HEK293 (cell line): ENCODE data around the gene MGAT4A.

Source experiments
- KLF8 ChIP-seq: fragments of 450-650 bp; formaldehyde crosslinking; IDR thresholded peaks from 2 replicates; pipeline ENCODE4 v1.5.1; 2016; ENCODE audit warnings: missing biosample characterization, missing genetic modification characterization
- SETDB1 ChIP-seq: IDR thresholded peaks from one replicate; pipeline ENCODE4 v1.6.1; 2017; ENCODE audit warnings: mild to moderate bottlenecking, low read length, moderate library complexity, mixed read lengths; ENCODE audit not compliant: insufficient read length
- ZBTB21 ChIP-seq: fragments of 450-650 bp; formaldehyde crosslinking; IDR thresholded peaks from 2 replicates; pipeline ENCODE4 v1.5.1; 2017; ENCODE audit warnings: missing biosample characterization, missing genetic modification characterization
- ZBTB8A ChIP-seq: fragments of 450-650 bp; formaldehyde crosslinking; IDR thresholded peaks from 2 replicates; pipeline ENCODE4 v1.5.1; 2016; ENCODE audit warnings: missing biosample characterization, missing genetic modification characterization
- ZNF184 ChIP-seq: fragments of 450-650 bp; IDR thresholded peaks from 2 replicates; pipeline ENCODE4 v1.5.1; 2018; ENCODE audit warnings: missing biosample characterization, mild to moderate bottlenecking, missing genetic modification characterization
- ZNF324 ChIP-seq: fragments of 450-650 bp; formaldehyde crosslinking; IDR thresholded peaks from 2 replicates; pipeline ENCODE4 v1.5.1; 2016; ENCODE audit warnings: missing biosample characterization, missing genetic modification characterization
- ZNF626 ChIP-seq: fragments of 450-650 bp; sonication (Bioruptor Pico); formaldehyde crosslinking; IDR thresholded peaks from 2 replicates; pipeline ENCODE4 v1.5.1; 2018; ENCODE audit warnings: missing biosample characterization, missing genetic modification characterization, inconsistent platforms
- ZNF747 ChIP-seq: fragments of 450-650 bp; formaldehyde crosslinking; IDR thresholded peaks from 2 replicates; pipeline ENCODE4 v1.5.1; 2016; ENCODE audit warnings: missing biosample characterization, missing genetic modification characterization
- TF ChIP-seq, protein P1 (sequence below): fragments of 450-650 bp; formaldehyde crosslinking; IDR thresholded peaks from 2 replicates; pipeline ENCODE4 v1.5.1; 2016; ENCODE audit warnings: missing biosample characterization, missing genetic modification characterization
- TF ChIP-seq, protein P2 (sequence below): fragments of 450-650 bp; formaldehyde crosslinking; IDR thresholded peaks from 2 replicates; pipeline ENCODE4 v1.5.1; 2016; ENCODE audit warnings: missing biosample characterization, missing genetic modification characterization
- TF ChIP-seq, protein P3 (sequence below): fragments of 450-650 bp; formaldehyde crosslinking; IDR thresholded peaks from 2 replicates; pipeline ENCODE4 v1.5.1; 2017; ENCODE audit warnings: missing biosample characterization, missing genetic modification characterization
- TF ChIP-seq, protein P4 (sequence below): fragments of 450-650 bp; formaldehyde crosslinking; IDR thresholded peaks from 2 replicates; pipeline ENCODE4 v1.5.1; 2016; ENCODE audit warnings: missing biosample characterization, missing genetic modification characterization
- TF ChIP-seq, protein P5 (sequence below): fragments of 450-650 bp; formaldehyde crosslinking; optimal IDR thresholded peaks from 2 replicates; pipeline ENCODE3; 2016; ENCODE audit warnings: missing biosample characterization, mild to moderate bottlenecking, missing genetic modification characterization
- TF ChIP-seq, protein P6 (sequence below): fragments of 450-650 bp; formaldehyde crosslinking; IDR thresholded peaks from 2 replicates; pipeline ENCODE4 v1.5.1; 2016; ENCODE audit warnings: missing biosample characterization, missing genetic modification characterization

DNA sequence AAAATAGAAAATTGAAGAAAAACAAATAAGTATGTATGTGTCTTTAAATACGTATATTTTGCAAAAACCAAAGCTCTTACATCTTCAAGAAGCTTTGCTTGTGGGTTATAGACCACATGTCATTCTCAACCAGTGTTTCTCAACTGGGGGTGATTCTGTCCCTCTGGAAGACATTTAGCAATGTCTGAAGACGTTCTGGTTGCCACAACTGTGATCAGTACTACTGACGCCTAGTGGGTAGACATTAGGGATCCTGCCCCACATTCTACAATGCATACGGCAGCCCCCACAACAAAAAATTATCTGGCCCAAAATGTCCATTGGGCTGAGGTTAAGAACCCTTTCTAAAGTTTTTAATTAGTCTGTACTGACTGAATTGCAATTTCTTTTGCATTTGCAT is 74.1 kb downstream of the MGAT4A start:
- TF ChIP-seq, protein P1, sequence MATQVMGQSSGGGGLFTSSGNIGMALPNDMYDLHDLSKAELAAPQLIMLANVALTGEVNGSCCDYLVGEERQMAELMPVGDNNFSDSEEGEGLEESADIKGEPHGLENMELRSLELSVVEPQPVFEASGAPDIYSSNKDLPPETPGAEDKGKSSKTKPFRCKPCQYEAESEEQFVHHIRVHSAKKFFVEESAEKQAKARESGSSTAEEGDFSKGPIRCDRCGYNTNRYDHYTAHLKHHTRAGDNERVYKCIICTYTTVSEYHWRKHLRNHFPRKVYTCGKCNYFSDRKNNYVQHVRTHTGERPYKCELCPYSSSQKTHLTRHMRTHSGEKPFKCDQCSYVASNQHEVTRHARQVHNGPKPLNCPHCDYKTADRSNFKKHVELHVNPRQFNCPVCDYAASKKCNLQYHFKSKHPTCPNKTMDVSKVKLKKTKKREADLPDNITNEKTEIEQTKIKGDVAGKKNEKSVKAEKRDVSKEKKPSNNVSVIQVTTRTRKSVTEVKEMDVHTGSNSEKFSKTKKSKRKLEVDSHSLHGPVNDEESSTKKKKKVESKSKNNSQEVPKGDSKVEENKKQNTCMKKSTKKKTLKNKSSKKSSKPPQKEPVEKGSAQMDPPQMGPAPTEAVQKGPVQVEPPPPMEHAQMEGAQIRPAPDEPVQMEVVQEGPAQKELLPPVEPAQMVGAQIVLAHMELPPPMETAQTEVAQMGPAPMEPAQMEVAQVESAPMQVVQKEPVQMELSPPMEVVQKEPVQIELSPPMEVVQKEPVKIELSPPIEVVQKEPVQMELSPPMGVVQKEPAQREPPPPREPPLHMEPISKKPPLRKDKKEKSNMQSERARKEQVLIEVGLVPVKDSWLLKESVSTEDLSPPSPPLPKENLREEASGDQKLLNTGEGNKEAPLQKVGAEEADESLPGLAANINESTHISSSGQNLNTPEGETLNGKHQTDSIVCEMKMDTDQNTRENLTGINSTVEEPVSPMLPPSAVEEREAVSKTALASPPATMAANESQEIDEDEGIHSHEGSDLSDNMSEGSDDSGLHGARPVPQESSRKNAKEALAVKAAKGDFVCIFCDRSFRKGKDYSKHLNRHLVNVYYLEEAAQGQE (tag by site-specific recombination) = no peak
- TF ChIP-seq SETDB1 (no peak), ZNF626 (tag by site-specific recombination) (no peak), ZBTB8A (tag by site-specific recombination) (no peak), KLF8 (tag by site-specific recombination) (no peak), ZNF747 (tag by site-specific recombination) (no peak), ZNF184 (tag by site-specific recombination) (no peak), ZBTB21 (tag by site-specific recombination) (no peak), ZNF324 (no peak)
- TF ChIP-seq, protein P2, sequence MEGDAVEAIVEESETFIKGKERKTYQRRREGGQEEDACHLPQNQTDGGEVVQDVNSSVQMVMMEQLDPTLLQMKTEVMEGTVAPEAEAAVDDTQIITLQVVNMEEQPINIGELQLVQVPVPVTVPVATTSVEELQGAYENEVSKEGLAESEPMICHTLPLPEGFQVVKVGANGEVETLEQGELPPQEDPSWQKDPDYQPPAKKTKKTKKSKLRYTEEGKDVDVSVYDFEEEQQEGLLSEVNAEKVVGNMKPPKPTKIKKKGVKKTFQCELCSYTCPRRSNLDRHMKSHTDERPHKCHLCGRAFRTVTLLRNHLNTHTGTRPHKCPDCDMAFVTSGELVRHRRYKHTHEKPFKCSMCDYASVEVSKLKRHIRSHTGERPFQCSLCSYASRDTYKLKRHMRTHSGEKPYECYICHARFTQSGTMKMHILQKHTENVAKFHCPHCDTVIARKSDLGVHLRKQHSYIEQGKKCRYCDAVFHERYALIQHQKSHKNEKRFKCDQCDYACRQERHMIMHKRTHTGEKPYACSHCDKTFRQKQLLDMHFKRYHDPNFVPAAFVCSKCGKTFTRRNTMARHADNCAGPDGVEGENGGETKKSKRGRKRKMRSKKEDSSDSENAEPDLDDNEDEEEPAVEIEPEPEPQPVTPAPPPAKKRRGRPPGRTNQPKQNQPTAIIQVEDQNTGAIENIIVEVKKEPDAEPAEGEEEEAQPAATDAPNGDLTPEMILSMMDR (tag by site-specific recombination) = no peak
- TF ChIP-seq, protein P3, sequence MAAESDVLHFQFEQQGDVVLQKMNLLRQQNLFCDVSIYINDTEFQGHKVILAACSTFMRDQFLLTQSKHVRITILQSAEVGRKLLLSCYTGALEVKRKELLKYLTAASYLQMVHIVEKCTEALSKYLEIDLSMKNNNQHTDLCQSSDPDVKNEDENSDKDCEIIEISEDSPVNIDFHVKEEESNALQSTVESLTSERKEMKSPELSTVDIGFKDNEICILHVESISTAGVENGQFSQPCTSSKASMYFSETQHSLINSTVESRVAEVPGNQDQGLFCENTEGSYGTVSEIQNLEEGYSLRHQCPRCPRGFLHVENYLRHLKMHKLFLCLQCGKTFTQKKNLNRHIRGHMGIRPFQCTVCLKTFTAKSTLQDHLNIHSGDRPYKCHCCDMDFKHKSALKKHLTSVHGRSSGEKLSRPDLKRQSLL (tag by site-specific recombination) = no peak
- TF ChIP-seq, protein P4, sequence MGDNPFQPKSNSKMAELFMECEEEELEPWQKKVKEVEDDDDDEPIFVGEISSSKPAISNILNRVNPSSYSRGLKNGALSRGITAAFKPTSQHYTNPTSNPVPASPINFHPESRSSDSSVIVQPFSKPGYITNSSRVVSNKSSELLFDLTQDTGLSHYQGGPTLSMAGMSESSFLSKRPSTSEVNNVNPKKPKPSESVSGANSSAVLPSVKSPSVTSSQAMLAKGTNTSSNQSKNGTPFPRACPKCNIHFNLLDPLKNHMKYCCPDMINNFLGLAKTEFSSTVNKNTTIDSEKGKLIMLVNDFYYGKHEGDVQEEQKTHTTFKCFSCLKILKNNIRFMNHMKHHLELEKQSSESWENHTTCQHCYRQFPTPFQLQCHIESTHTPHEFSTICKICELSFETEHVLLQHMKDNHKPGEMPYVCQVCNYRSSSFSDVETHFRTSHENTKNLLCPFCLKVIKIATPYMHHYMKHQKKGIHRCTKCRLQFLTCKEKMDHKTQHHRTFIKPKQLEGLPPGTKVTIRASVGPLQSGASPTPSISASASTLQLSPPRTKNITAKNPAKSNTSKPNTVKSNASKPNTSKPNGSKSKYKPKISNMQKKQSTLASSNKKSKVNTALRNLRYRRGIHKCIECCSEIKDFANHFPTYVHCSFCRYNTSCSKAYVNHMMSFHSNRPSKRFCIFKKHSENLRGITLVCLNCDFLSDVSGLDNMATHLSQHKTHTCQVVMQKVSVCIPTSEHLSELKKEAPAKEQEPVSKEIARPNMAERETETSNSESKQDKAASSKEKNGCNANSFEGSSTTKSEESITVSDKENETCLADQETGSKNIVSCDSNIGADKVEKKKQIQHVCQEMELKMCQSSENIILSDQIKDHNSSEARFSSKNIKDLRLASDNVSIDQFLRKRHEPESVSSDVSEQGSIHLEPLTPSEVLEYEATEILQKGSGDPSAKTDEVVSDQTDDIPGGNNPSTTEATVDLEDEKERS (tag by site-specific recombination) = no peak
- TF ChIP-seq, protein P5, sequence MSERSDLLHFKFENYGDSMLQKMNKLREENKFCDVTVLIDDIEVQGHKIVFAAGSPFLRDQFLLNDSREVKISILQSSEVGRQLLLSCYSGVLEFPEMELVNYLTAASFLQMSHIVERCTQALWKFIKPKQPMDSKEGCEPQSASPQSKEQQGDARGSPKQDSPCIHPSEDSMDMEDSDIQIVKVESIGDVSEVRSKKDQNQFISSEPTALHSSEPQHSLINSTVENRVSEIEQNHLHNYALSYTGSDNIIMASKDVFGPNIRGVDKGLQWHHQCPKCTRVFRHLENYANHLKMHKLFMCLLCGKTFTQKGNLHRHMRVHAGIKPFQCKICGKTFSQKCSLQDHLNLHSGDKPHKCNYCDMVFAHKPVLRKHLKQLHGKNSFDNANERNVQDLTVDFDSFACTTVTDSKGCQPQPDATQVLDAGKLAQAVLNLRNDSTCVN (tag by site-specific recombination) = no peak
- TF ChIP-seq, protein P6, sequence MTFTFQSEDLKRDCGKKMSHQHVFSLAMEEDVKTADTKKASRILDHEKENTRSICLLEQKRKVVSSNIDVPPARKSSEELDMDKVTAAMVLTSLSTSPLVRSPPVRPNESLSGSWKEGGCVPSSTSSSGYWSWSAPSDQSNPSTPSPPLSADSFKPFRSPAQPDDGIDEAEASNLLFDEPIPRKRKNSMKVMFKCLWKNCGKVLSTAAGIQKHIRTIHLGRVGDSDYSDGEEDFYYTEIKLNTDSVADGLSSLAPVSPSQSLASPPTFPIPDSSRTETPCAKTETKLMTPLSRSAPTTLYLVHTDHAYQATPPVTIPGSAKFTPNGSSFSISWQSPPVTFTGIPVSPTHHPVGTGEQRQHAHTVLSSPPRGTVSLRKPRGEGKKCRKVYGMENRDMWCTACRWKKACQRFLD = no peak
